ENCODE measurements around the gene OR52N5. TPM values are rescaled to one million over a fixed set of nuclear protein-coding genes. Genes with fewer than 3 reads are reported as not detected.

The OR52N5 gene
- total and polyA plus RNA-seq, 2 of the 13 experiments (the other 11 are each of a cell fraction or from before 2014, with no cell fraction given), result not detected

DNA sequence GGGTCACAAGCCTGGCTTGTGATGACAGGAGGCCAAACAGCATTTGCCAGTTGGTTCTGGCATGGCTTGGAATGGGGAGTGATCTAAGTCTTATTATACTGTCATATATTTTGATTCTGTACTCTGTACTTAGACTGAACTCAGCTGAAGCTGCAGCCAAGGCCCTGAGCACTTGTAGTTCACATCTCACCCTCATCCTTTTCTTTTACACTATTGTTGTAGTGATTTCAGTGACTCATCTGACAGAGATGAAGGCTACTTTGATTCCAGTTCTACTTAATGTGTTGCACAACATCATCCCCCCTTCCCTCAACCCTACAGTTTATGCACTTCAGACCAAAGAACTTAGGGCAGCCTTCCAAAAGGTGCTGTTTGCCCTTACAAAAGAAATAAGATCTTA, 46.1 kb downstream of the OR52N5 start:
- no peaks in the 10 kb centered on the region for H3K9me3 ChIP-seq (ENCODE audit: low read length)
- intact Hi-C loops (cut with micrococcal nuclease; ENCODE audit: unreplicated experiment), result no loop called here
- no TSS peak for BruUV-seq (replicated peaks)
- no peaks in the 10 kb centered on the region for H3K36me3 ChIP-seq (replicated peaks in 1 of 2; ENCODE audit: control insufficient read depth in 1 of 2, insufficient read depth in 2 of 2, low read length in 2 of 2)
- ChIA-PET POLR2A (no interaction called here), CTCF (ENCODE audit: low intra/inter-chr PET ratio, low total read pairs) (no interaction called here)
- H3K4me3 ChIP-seq (replicated peaks in 1 of 3; ENCODE audit: insufficient read depth in 1 of 3, low read depth in 2 of 3, low read length in 3 of 3), result no peak overlapping the region
- H2AFZ ChIP-seq (ENCODE audit: low read length), result no peak overlapping the region
- no peak overlapping the region for H3K9ac ChIP-seq (ENCODE audit: insufficient read depth, low read depth, low read length)
- no peak for TF ChIP-seq KDM5B (CRISPR knock-in tag; IDR thresholded peaks at IDR 0.05; ENCODE audit: borderline replicate concordance)
- no peak for TF ChIP-seq ZNF546 (CRISPR knock-in tag; conservative IDR thresholded peaks at IDR 0.05)
- TF ChIP-seq NR1H2 (CRISPR knock-in tag; IDR thresholded peaks at IDR 0.05; ENCODE audit: borderline replicate concordance, low read depth), result no peak
- no peak for FAIRE-seq
- no peak overlapping the region for H3K4me2 ChIP-seq (ENCODE audit: low read depth, low read length)
- no peaks in the 10 kb centered on the region for H4K20me1 ChIP-seq (ENCODE audit: insufficient read depth, low read length)
- in situ Hi-C loops (cut with HindIII; ENCODE audit: extremely low pct_ligation_motif_present, low pct_unique_long_range_greater_than_20kb), result no loop called here
- H3K4me1 ChIP-seq (ENCODE audit: insufficient read depth, low read length), result no peaks in the 10 kb centered on the region
- H3K27ac ChIP-seq (ENCODE audit: extremely low read length, insufficient read depth, low read length), result no peak overlapping the region
- ATAC-seq, result no peak
- H3K79me2 ChIP-seq (ENCODE audit: insufficient read depth, low read length), result no peaks in the 10 kb centered on the region
- no peaks in the 10 kb centered on the region for H3K27me3 ChIP-seq (ENCODE audit: control insufficient read depth in 1 of 2, insufficient read depth in 2 of 2, low read length in 2 of 2)
- DNase-seq (ENCODE audit: low spot score), result no peak

DNA sequence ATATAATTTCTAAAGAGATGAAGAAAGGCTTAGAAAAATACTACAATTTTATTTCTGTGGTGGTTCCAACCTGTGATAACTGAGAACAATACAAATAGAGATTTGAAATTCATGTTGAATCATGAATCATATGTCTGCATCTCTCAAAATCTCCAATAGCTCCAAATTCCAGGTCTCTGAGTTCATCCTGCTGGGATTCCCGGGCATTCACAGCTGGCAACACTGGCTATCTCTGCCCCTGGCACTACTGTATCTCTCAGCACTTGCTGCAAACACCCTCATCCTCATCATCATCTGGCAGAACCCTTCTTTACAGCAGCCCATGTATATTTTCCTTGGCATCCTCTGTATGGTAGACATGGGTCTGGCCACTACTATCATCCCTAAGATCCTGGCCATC, 46.8 kb downstream of the OR52N5 start, which contains the start of gene OR56B1:
Gene OR56B1 (plus strand): TSS at position 53 of the 400 bp plus-strand sequence. CDS start 69 bp downstream, at position 122.
- Histone ChIP-seq H4K20me1 (ENCODE audit: insufficient read depth, low read length) (no peaks in the 10 kb centered on the region), H3K27ac (ENCODE audit: extremely low read length, insufficient read depth, low read length) (no peak within 1 kb of the TSS), H3K27me3 (ENCODE audit: control insufficient read depth in 1 of 2, insufficient read depth in 2 of 2, low read length in 2 of 2) (no peaks in the 10 kb centered on the region), H2AFZ (ENCODE audit: low read length) (no peak within 1 kb of the TSS), H3K36me3 (replicated peaks in 1 of 2; ENCODE audit: control insufficient read depth in 1 of 2, insufficient read depth in 2 of 2, low read length in 2 of 2) (no peaks in the 10 kb centered on the region), H3K4me1 (ENCODE audit: insufficient read depth, low read length) (no peaks in the 10 kb centered on the region), H3K9me3 (ENCODE audit: low read length) (no peaks in the 10 kb centered on the region), H3K79me2 (ENCODE audit: insufficient read depth, low read length) (no peaks in the 10 kb centered on the region), H3K4me3 (replicated peaks in 1 of 3; ENCODE audit: insufficient read depth in 1 of 3, low read depth in 2 of 3, low read length in 3 of 3) (no peak within 1 kb of the TSS), H3K4me2 (ENCODE audit: low read depth, low read length) (no peak within 1 kb of the TSS), H3K9ac (ENCODE audit: insufficient read depth, low read depth, low read length) (no peak within 1 kb of the TSS)
- ATAC-seq, result no peak
- CTCF ChIA-PET (ENCODE audit: low intra/inter-chr PET ratio, low total read pairs), result no interaction called here
- WGBS (ENCODE audit: low lambda C conversion rate), result 0% methylated on average over 1 of the region's 1 CpG
- in situ Hi-C loops (cut with HindIII; ENCODE audit: extremely low pct_ligation_motif_present, low pct_unique_long_range_greater_than_20kb), result no loop called here
- no peak for FAIRE-seq
- TF ChIP-seq DPF2 (CRISPR knock-in tag; IDR thresholded peaks at IDR 0.05; ENCODE audit: borderline replicate concordance, low read depth) (no peak), ZNF564 (CRISPR knock-in tag; IDR thresholded peaks at IDR 0.05) (no peak), FOXC1 (CRISPR knock-in tag; IDR thresholded peaks at IDR 0.05; ENCODE audit: borderline replicate concordance) (no peak), ZNF292 (CRISPR knock-in tag; IDR thresholded peaks at IDR 0.05; ENCODE audit: borderline replicate concordance, low read depth) (no peak), ZNF329 (CRISPR knock-in tag; IDR thresholded peaks at IDR 0.05; ENCODE audit: low read depth) (no peak), PITX1 (CRISPR knock-in tag; IDR thresholded peaks at IDR 0.05) (no peak), ZNF460 (CRISPR knock-in tag; IDR thresholded peaks at IDR 0.05; ENCODE audit: borderline replicate concordance) (no peak), ZNF354B (CRISPR knock-in tag; IDR thresholded peaks at IDR 0.05) (no peak), SMARCE1 (IDR thresholded peaks at IDR 0.05; ENCODE audit: borderline replicate concordance) (no peak), ZNF605 (CRISPR knock-in tag; IDR thresholded peaks at IDR 0.05) (no peak), ZNF614 (CRISPR knock-in tag; IDR thresholded peaks at IDR 0.05; ENCODE audit: borderline replicate concordance) (no peak), ZNF546 (CRISPR knock-in tag; conservative IDR thresholded peaks at IDR 0.05) (no peak)
- TF ChIP-seq, protein P1, sequence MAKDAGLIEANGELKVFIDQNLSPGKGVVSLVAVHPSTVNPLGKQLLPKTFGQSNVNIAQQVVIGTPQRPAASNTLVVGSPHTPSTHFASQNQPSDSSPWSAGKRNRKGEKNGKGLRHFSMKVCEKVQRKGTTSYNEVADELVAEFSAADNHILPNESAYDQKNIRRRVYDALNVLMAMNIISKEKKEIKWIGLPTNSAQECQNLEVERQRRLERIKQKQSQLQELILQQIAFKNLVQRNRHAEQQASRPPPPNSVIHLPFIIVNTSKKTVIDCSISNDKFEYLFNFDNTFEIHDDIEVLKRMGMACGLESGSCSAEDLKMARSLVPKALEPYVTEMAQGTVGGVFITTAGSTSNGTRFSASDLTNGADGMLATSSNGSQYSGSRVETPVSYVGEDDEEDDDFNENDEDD (CRISPR knock-in tag; IDR thresholded peaks at IDR 0.05; ENCODE audit: borderline replicate concordance), result no peak
- TF ChIP-seq, protein P2, sequence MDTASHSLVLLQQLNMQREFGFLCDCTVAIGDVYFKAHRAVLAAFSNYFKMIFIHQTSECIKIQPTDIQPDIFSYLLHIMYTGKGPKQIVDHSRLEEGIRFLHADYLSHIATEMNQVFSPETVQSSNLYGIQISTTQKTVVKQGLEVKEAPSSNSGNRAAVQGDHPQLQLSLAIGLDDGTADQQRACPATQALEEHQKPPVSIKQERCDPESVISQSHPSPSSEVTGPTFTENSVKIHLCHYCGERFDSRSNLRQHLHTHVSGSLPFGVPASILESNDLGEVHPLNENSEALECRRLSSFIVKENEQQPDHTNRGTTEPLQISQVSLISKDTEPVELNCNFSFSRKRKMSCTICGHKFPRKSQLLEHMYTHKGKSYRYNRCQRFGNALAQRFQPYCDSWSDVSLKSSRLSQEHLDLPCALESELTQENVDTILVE (CRISPR knock-in tag; IDR thresholded peaks at IDR 0.05), result no peak
- DNase-seq (ENCODE audit: low spot score), result no peak
- intact Hi-C loops (cut with micrococcal nuclease; ENCODE audit: unreplicated experiment), result no loop called here
- BruUV-seq (replicated peaks), result no TSS peak
- POLR2A ChIA-PET, result no interaction called here
